Measurements from ENCODE around the gene TFDP1.
"Not testable (repeated sequence)": the region's sequence is repeated elsewhere in the genome, so short reads cannot be mapped to it uniquely, and the experiment has no call there.

Gene TFDP1

GRCh38 chr13:113585896-113586295 lies 1.3 kb downstream of the TFDP1 start:
- DNase-seq (ENCODE audit: low spot score) = no peak
- no peak for TF ChIP-seq CTCF (IDR thresholded peaks at IDR 0.05; ENCODE audit: extremely low read depth, missing control alignments)

DNA sequence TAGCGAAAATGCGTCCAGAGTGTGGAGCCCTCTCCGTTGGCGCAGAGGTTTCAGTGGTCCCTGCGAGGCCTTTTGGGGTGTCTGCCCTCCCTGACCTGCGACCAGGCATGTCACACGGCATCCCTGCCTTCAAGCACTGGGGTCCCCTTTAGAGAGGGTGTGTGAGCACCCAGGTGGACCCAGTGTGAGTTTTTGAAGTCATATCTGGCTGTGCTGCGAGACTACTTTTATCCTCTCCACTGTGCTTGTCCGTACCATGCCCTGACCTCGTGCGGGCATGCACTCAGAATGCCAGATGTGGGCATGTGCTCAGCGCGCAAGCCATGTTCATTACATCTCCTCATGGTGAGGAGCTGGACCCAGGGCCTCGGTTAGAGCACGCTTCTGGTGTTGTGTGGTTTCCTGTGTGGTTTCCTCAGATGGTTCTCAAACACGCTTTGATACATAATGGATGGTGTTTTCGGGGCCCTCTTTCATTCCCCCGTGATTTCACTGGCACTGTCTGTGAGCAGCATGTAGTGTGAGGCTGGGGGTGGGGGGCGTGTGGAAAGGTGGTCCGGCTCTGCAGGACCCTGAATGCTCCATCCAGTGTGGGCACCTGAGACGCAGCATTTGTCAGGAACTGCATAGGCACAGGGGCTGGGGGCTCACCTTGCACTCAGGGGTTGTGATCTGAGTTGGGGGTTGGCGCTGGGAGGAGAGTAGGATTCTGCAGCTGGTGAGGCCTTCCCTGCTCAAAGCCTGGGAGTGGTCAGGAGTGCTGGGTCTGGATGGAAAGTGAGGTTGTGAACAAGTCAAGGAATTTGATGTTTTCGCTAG lies 2.3 kb downstream of the TFDP1 start:
- TF ChIP-seq CTCF (IDR thresholded peaks at IDR 0.05; ENCODE audit: extremely low read depth, missing control alignments) = no peak

DNA sequence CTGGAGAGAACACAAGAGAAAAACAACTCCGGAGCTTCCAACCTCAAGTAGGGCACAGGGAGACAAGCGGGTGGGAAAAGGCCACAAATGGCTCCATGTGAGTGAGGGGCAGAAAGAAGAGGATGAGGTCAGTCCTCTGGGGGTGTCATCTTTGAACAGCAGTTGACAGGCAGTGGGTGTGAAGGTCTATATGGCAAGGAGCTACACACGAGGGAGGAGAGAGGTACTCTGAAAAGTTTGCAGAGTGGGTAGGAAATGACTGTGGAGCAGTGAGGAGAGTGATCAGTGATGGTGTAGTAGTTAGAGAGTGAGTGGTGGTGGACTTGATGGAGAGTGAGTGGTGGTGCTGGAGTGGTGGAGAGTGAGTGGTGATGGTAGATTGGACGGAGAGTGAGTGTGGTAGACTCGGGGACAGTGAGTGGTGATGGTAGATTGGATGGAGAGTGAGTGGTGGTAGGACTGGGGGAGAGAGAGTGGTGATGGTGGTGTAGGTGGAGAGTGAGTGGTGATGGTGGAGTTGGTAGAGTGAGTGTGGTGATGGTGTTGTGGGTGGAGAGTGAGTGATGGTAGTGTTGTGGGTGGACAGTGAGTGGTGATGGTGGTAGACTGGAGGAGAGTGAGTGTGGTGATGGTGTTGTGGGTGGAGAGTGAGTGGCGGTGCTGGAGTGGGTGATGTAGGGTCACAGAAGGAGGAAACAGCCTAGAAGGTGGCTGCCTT lies 4.0 kb downstream of the TFDP1 start:
- DNase-seq (ENCODE audit: low spot score) = no peak
- TF ChIP-seq CTCF (IDR thresholded peaks at IDR 0.05; ENCODE audit: extremely low read depth, missing control alignments) = no peak

More for the DNA sequence above, 2.3 kb downstream of the TFDP1 start:
- no peak for DNase-seq (ENCODE audit: low spot score)

- no peak for DNase-seq (ENCODE audit: low spot score)
- no peak for TF ChIP-seq CTCF (IDR thresholded peaks at IDR 0.05; ENCODE audit: extremely low read depth, missing control alignments)
Measured at GRCh38 chr13:113589251-113589960, 4.9 kb downstream of the TFDP1 start.

DNA sequence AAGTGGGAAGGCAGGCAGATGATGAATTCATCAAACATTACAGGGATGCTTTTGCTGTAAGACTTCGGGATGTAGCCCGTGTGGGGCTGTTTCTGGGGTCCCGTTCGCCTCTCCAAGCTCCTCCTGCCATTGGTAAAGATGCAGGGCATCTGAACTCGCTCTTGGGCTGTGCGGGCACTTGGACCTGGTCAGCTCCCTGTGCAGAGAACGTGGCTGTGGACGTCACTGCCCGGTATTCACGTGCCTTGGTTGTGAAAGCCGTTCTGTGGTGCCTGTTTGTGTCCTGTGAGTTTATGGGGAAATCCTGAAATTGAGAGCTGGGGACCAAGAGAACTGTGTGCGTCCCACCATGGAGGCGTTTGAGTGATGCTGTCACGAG lies 5.4 kb downstream of the TFDP1 start:
- TF ChIP-seq CTCF (IDR thresholded peaks at IDR 0.05; ENCODE audit: extremely low read depth, missing control alignments) = no peak

GRCh38 chr13:113591750-113592149 lies 7.2 kb downstream of the TFDP1 start:
- TF ChIP-seq CTCF (IDR thresholded peaks at IDR 0.05; ENCODE audit: extremely low read depth, missing control alignments) = no peak

More for the DNA sequence above, 5.4 kb downstream of the TFDP1 start:
- DNase-seq (ENCODE audit: low spot score) = no peak

GRCh38 chr13:113592571-113592970 lies 8.0 kb downstream of the TFDP1 start:
- DNase-seq (ENCODE audit: low spot score) = no peak
- TF ChIP-seq CTCF (IDR thresholded peaks at IDR 0.05; ENCODE audit: extremely low read depth, missing control alignments) = no peak

More at GRCh38 chr13:113591750-113592149, 7.2 kb downstream of the TFDP1 start:
- DNase-seq (ENCODE audit: low spot score) = no peak

GRCh38 chr13:113594066-113594821 lies 9.7 kb downstream of the TFDP1 start:
- not testable (repeated sequence) for DNase-seq (ENCODE audit: low spot score)

Measured in GM20000 (cell line).